Measurements from ENCODE around the gene BAZ1A.

The BAZ1A gene

GRCh38 chr14:34732802-34733201 is 142.4 kb downstream of the BAZ1A start:
- H3K36me3 ChIP-seq = no peaks in the 10 kb centered on the region
- TF ChIP-seq Cebpa-rat (IDR thresholded peaks at IDR 0.05) = no peak
- H3K4me3 ChIP-seq = no peak overlapping the region
- no peaks in the 10 kb centered on the region for H3K4me1 ChIP-seq
- no peaks in the 10 kb centered on the region for H3K9me3 ChIP-seq (replicated peaks in 1 of 11)
- H3K9ac ChIP-seq = no peak overlapping the region
- no peak overlapping the region for H3K4me2 ChIP-seq
- H3K27me3 ChIP-seq = no peaks in the 10 kb centered on the region
- H3K27ac ChIP-seq = no peak overlapping the region; a peak in 1 of 22 replicates
- H4K20me1 ChIP-seq = no peaks in the 10 kb centered on the region

GRCh38 chr14:34723867-34724266 is 151.3 kb downstream of the BAZ1A start:
- H4K20me1 ChIP-seq = no peaks in the 10 kb centered on the region
- H3K36me3 ChIP-seq = no peaks in the 10 kb centered on the region
- no peak overlapping the region for H3K27ac ChIP-seq
- H3K4me1 ChIP-seq = no peaks in the 10 kb centered on the region
- no peak overlapping the region for H3K4me2 ChIP-seq
- H3K4me3 ChIP-seq = no peak overlapping the region
- TF ChIP-seq Cebpa-rat (IDR thresholded peaks at IDR 0.05) = no peak
- H3K27me3 ChIP-seq = no peaks in the 10 kb centered on the region
- no peak overlapping the region for H3K9ac ChIP-seq
- no peaks in the 10 kb centered on the region for H3K9me3 ChIP-seq (replicated peaks in 1 of 11)

GRCh38 chr14:34722723-34723545 is 152.2 kb downstream of the BAZ1A start:
- Histone ChIP-seq H3K27me3 (no peaks in the 10 kb centered on the region), H3K4me3 (no peak overlapping the region), H3K36me3 (no peaks in the 10 kb centered on the region), H3K27ac (no peak overlapping the region), H3K9me3 (replicated peaks in 1 of 11) (no peaks in the 10 kb centered on the region), H4K20me1 (no peaks in the 10 kb centered on the region), H3K4me1 (no peaks in the 10 kb centered on the region), H3K4me2 (0 out of 22 replicates have a peak overlapping the region, but pooled peaks of 1 of the 11 experiments have one; percentile 18), H3K9ac (no peak overlapping the region)
- no peak for TF ChIP-seq Cebpa-rat (IDR thresholded peaks at IDR 0.05)

GRCh38 chr14:34721129-34721528 is 154.0 kb downstream of the BAZ1A start:
- Histone ChIP-seq H3K4me1 (no peaks in the 10 kb centered on the region), H3K9me3 (replicated peaks in 1 of 11) (no peaks in the 10 kb centered on the region), H3K4me2 (no peak overlapping the region), H3K4me3 (no peak overlapping the region), H3K27ac (no peak overlapping the region), H3K9ac (no peak overlapping the region), H3K36me3 (no peaks in the 10 kb centered on the region), H4K20me1 (no peaks in the 10 kb centered on the region), H3K27me3 (no peaks in the 10 kb centered on the region)
- TF ChIP-seq Cebpa-rat (IDR thresholded peaks at IDR 0.05) = no peak

- TF ChIP-seq Cebpa-rat (IDR thresholded peaks at IDR 0.05) = no peak
- Histone ChIP-seq H3K4me2 (no peak overlapping the region), H3K9ac (no peak overlapping the region), H3K27me3 (no peaks in the 10 kb centered on the region), H3K36me3 (no peaks in the 10 kb centered on the region), H3K9me3 (replicated peaks in 1 of 11) (no peaks in the 10 kb centered on the region), H4K20me1 (no peaks in the 10 kb centered on the region), H3K27ac (no peak overlapping the region), H3K4me3 (no peak overlapping the region), H3K4me1 (peaks cover 0 to 8% (median 5%) of the 10 kb centered on the region in 10 experiments; a peak in 9 of 20 replicates)
Measured at GRCh38 chr14:34718750-34719304, 156.3 kb downstream of the BAZ1A start.

DNA sequence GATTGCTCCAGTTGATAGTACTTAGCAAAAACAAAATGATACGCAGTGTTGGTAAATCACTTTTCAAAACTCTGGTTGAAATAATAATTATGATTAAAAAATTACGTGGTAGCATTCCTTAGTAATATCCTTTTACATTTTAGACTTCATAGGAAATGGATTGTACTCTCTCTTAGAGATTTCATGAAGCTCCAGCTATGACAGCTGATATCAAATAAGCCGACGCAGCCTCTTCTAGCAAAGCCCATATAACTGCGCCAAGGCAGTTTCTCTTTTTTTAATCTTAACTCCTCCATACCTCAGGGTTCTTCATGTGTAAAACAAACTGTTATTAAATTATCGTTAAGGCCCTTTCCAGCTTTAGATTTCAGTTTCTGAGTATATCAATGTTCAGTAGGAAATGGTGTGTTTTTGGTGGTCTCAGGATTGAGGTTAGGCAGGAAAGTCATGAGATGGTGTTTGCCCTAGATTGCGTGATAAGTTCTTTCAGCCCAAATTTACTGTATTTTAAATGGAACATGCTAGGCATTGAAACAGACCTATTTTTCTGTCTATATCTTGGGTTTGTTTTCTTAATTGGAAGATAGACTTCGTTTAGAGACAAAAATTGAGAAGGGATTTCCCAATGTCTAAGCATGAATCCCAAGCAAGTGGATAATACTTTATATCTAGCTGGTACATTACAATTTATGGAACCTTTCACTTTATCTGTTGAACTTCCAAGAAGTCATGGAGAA is 159.9 kb downstream of the BAZ1A start:
- Histone ChIP-seq H3K36me3 (peaks cover 0 to 16% (median 13%) of the 10 kb centered on the region in 11 experiments; a peak in 16 of 22 replicates), H4K20me1 (peaks cover 0 to 12% (median 0%) of the 10 kb centered on the region in 11 experiments; a peak in 4 of 22 replicates), H3K4me3 (peak overlapping the region; percentile 70 to 87 (median 78)), H3K4me1 (peaks cover 17 to 40% (median 35%) of the 10 kb centered on the region in 10 experiments), H3K27ac (peak overlapping the region in 3 of 11 experiments; percentile 81 to 89 (median 87); a peak in 5 of 22 replicates), H3K9ac (peak overlapping the region; percentile 84 to 92 (median 89); a peak in 20 of 22 replicates), H3K27me3 (no peaks in the 10 kb centered on the region), H3K4me2 (peak overlapping the region; percentile 75 to 93 (median 84)), H3K9me3 (replicated peaks in 1 of 11) (no peaks in the 10 kb centered on the region)
- no peak for TF ChIP-seq Cebpa-rat (IDR thresholded peaks at IDR 0.05)

DNA sequence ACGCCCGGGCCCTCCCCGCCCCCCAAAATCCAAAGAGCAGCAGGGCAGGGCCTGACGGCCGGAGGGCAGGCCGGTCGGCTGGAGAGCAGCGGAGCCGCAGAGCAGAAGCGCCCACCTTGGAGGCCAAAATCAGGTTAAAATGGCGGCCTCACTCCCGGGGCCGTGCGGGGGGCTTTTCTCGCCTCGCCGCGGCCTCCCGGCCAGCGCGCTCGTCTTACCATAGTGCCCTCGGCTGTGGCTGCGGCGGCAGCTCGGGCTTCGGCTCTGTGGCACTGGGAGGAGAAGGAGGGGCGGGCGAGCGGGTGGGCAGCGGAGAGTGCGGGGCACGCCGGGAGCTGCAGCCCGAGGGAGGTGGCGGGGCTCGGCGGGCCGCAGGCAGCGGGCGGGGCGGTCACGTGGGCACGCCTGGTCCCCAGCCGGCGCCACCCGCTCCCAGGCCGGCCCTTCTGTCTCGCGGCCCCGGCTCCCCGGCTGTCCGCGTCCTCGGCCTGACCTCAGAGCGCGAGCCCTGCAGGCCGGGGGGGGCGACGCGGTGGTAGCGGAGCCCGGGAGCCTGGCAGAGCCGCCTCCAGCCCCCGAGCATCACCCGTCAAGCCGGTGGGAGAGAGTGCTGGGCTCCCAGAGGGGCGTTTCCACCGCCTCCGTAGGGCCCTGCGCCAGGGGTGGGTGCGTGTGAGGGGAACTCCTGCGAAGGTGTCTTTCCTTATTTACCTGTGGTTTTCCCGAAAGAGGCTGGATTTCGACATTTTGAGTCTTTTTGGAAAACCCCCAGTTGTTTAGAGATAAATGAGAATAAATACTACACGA is 160.6 kb downstream of the BAZ1A start, which contains the start of gene CFL2:
Gene CFL2 (minus strand): TSS at position 274 of the 807 bp plus-strand sequence. CDS start 53 bp downstream, at position 221.
- H3K4me3 ChIP-seq = peak within 1 kb of the TSS; percentile 70 to 87 (median 78)
- no peaks in the 10 kb centered on the region for H3K27me3 ChIP-seq

GRCh38 chr14:34713681-34714319 is 161.4 kb downstream of the BAZ1A start:
- H3K9me3 ChIP-seq (replicated peaks in 1 of 11) = no peaks in the 10 kb centered on the region
- peak overlapping the region; percentile 75 to 90 (median 81); a peak in 21 of 22 replicates for H3K27ac ChIP-seq
- H3K9ac ChIP-seq = peak overlapping the region; percentile 84 to 92 (median 89)
- no peaks in the 10 kb centered on the region for H3K27me3 ChIP-seq
- H3K4me2 ChIP-seq = peak overlapping the region; percentile 75 to 92 (median 84)
- H3K4me3 ChIP-seq = peak overlapping the region; percentile 70 to 87 (median 78)
- H4K20me1 ChIP-seq = peaks cover 0 to 12% (median 0%) of the 10 kb centered on the region in 11 experiments; a peak in 4 of 22 replicates
- H3K4me1 ChIP-seq = peaks cover 17 to 49% (median 36%) of the 10 kb centered on the region in 10 experiments
- peaks cover 0 to 25% (median 13%) of the 10 kb centered on the region in 11 experiments; a peak in 16 of 22 replicates for H3K36me3 ChIP-seq
- no peak for TF ChIP-seq Cebpa-rat (IDR thresholded peaks at IDR 0.05)

More for the DNA sequence above, 160.6 kb downstream of the BAZ1A start, which contains the start of gene CFL2:
- H3K4me1 ChIP-seq = peaks cover 17 to 42% (median 35%) of the 10 kb centered on the region in 10 experiments
- H3K4me2 ChIP-seq = peak within 1 kb of the TSS; percentile 75 to 93 (median 84)
- peak within 1 kb of the TSS; percentile 75 to 90 (median 81) for H3K27ac ChIP-seq
- no peaks in the 10 kb centered on the region for H3K9me3 ChIP-seq (replicated peaks in 1 of 11)
- TF ChIP-seq Cebpa-rat (IDR thresholded peaks at IDR 0.05) = no peak
- H3K9ac ChIP-seq = peak within 1 kb of the TSS; percentile 84 to 92 (median 89)
- peaks cover 0 to 12% (median 0%) of the 10 kb centered on the region in 11 experiments; a peak in 4 of 22 replicates for H4K20me1 ChIP-seq
- H3K36me3 ChIP-seq = peaks cover 0 to 20% (median 13%) of the 10 kb centered on the region in 11 experiments; a peak in 16 of 22 replicates

Data from BLaER1 treated with 17β-estradiol and CSF1 and Interleukin-3, amounts not matched to agents 10 nM and 100 nM (cell line).